MM.1S (cell line): ENCODE data around the gene ZFAND2B.

Experiments used
- EZH2 ChIP-seq: fragments of 300-600 bp; sonication (generic); optimal IDR thresholded peaks from 2 replicates; pipeline ENCODE3; 2017; ENCODE audit warnings: low read depth, mild to moderate bottlenecking, antibody characterized with exemption, low read length, mixed read lengths
- EZH2phosphoT487 ChIP-seq: fragments of 300-600 bp; sonication (generic); IDR thresholded peaks from 2 replicates; pipeline ENCODE4 v1.6.1; 2018; ENCODE audit warnings: antibody characterized with exemption, low read length
- TF ChIP-seq, protein P1 (sequence below): fragments of 300-600 bp; sonication (generic); IDR thresholded peaks from 2 replicates; pipeline ENCODE4 v1.5.1; 2016; ENCODE audit warnings: antibody characterized with exemption, low read length, mixed read lengths

DNA sequence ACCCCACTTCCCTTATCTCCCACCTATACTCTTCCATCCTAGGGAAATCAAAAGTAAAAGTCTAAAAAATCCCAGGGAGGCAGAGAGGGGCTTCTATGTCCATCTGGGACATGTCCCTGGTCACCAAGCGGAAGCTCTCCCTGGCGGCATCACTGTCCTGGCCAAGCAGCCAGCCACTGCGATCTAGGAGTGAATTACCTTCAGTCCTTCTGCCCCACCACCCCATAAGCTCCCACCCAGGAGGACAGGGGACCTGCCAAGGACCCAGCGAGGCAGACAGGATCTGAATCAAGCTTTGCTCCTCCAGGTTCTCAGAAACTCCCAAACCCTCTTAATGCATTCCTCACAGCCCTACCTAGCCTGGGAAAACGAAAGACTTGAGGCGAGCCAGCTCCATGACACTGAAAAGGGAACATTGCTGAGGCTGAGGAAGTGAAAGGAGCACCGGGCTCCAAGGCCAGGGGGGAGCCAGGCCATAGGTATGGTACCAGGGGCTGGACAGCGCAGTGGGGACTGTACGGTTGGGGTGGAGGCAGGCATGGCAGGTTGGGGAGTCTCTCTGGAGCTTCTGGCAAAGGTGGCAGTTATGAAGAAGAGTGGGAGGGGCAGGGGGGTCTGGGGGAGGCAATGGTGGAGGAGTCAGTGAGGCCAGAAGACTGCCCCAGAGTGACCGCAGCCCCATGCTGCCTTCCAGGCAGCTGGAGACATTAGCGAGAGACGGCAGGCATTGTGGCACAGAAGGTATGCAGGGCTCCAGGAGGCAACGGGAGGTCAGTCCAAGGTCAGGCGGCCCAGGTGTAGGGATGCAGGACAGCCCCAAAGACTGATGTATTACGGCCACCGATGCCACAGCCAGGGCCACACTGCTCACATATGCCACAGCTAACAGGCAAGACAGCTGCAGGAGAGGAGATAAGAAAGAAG, 34.1 kb upstream of the ZFAND2B start:
- TF ChIP-seq, protein P1, sequence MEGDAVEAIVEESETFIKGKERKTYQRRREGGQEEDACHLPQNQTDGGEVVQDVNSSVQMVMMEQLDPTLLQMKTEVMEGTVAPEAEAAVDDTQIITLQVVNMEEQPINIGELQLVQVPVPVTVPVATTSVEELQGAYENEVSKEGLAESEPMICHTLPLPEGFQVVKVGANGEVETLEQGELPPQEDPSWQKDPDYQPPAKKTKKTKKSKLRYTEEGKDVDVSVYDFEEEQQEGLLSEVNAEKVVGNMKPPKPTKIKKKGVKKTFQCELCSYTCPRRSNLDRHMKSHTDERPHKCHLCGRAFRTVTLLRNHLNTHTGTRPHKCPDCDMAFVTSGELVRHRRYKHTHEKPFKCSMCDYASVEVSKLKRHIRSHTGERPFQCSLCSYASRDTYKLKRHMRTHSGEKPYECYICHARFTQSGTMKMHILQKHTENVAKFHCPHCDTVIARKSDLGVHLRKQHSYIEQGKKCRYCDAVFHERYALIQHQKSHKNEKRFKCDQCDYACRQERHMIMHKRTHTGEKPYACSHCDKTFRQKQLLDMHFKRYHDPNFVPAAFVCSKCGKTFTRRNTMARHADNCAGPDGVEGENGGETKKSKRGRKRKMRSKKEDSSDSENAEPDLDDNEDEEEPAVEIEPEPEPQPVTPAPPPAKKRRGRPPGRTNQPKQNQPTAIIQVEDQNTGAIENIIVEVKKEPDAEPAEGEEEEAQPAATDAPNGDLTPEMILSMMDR, result no peak
- no peak for TF ChIP-seq EZH2
- TF ChIP-seq EZH2phosphoT487, result no peak
